ENCODE data around the gene ZMYM5.
"Not testable (repeated sequence)": the region's sequence is repeated elsewhere in the genome, so short reads cannot be mapped to it uniquely, and the experiment has no call there.

DNA sequence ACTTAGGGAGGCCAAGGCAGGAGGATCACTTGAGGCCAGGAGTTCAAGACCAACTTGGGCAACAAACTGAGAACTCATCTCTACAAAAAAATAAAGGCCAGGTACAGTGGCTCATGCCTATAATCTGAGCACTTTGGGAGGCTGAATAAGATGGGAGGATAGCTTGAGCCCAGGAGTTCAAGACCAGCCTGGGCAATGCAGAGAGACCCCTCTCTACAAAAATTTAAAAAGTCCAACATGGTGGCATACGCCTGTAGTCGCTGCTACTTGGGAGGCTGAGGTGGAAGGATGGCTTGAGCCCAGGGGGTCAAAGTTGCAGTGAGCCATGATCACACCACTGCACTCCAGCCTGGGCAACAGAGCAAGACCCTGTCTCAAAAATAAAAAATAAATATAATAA lies 5.8 kb downstream of the ZMYM5 start:
- not testable (repeated sequence) for TF ChIP-seq POLR2AphosphoS5 (IDR thresholded peaks at IDR 0.05; ENCODE audit: borderline replicate concordance, low read depth, low read length); EZH2 (IDR thresholded peaks at IDR 0.05); FOXP2 (optimal IDR thresholded peaks at IDR 0.05; ENCODE audit: control extremely low read depth, extremely low read length, insufficient read depth)

All from SK-N-MC (cell line).